Mesenchymal stem cell (in vitro differentiated cells and primary cell): ENCODE results near the gene OBSL1.

Source experiments
- DNase-seq: peaks from one replicate; pipeline ENCODE4 v3.0.0-alpha.2; 2013
- H2AFZ ChIP-seq: one replicate; pipeline ENCODE4 v1.6.1; 2013; ENCODE audit warnings: low read depth, mild to moderate bottlenecking, control low read depth, inconsistent platforms, low read length, moderate library complexity
- H2AK5ac ChIP-seq: 2 replicates; pipeline ENCODE4 v1.6.1; 2013; ENCODE audit warnings: low read length, moderate library complexity, mild to moderate bottlenecking, inconsistent platforms; ENCODE audit not compliant: severe bottlenecking
- H2BK120ac ChIP-seq: one replicate; pipeline ENCODE4 v1.6.1; 2013; ENCODE audit warnings: low read depth, mild to moderate bottlenecking, inconsistent platforms, low read length, moderate library complexity
- H2BK12ac ChIP-seq, 2 experiments: one replicate each; pipeline ENCODE4 v1.6.1; 2013; ENCODE audit warnings: inconsistent platforms in 2 of 2, low read length in 2 of 2, mild to moderate bottlenecking in 2 of 2, moderate library complexity in 2 of 2, control low read depth in 1 of 2
- H2BK15ac ChIP-seq: one replicate; pipeline ENCODE4 v1.6.1; 2013; ENCODE audit warnings: mild to moderate bottlenecking, low read depth, inconsistent platforms; ENCODE audit not compliant: poor library complexity, severe bottlenecking
- H2BK5ac ChIP-seq: 2 replicates; pipeline ENCODE4 v1.6.1; 2013; ENCODE audit warnings: low read depth, mild to moderate bottlenecking, low read length, control low read depth, inconsistent platforms; ENCODE audit not compliant: poor library complexity, severe bottlenecking
- H3K14ac ChIP-seq, 2 experiments: one replicate each; pipeline ENCODE4 v1.6.1; 2013; ENCODE audit warnings: inconsistent platforms in 2 of 2, low read length in 2 of 2, control low read depth in 1 of 2, mild to moderate bottlenecking in 1 of 2, moderate library complexity in 1 of 2
- H3K18ac ChIP-seq, 2 experiments: one replicate each; pipeline ENCODE4 v1.6.1; 2013; ENCODE audit warnings: inconsistent platforms in 2 of 2, low read length in 2 of 2, control low read depth in 1 of 2, low read depth in 1 of 2, mild to moderate bottlenecking in 1 of 2
- H3K23ac ChIP-seq, 2 experiments: one replicate each; pipeline ENCODE4 v1.6.1; 2013; ENCODE audit warnings: inconsistent platforms in 2 of 2, low read length in 2 of 2, mild to moderate bottlenecking in 2 of 2, moderate library complexity in 2 of 2, control low read depth in 1 of 2
- H3K27ac ChIP-seq: 2 replicates; pipeline ENCODE4 v1.5.1; 2013; ENCODE audit warnings: mild to moderate bottlenecking, moderate library complexity, low read length, control low read depth, inconsistent platforms; ENCODE audit not compliant: poor library complexity, severe bottlenecking
- H3K27me3 ChIP-seq, 2 experiments: 2 replicates each; pipeline versions ENCODE4 v1.6.1 to v1.7.0; 2013; ENCODE audit warnings: low read length in 2 of 2, mild to moderate bottlenecking in 2 of 2, moderate library complexity in 2 of 2, control low read depth in 1 of 2, inconsistent platforms in 1 of 2; ENCODE audit not compliant: control insufficient read depth in 1 of 2, insufficient read depth in 1 of 2
- H3K36me3 ChIP-seq, 2 experiments: 2 replicates each; pipeline versions ENCODE4 v1.6.1 to v1.7.0; 2013; ENCODE audit warnings: low read length in 2 of 2, control low read depth in 1 of 2, inconsistent platforms in 1 of 2, low read depth in 1 of 2, mild to moderate bottlenecking in 1 of 2; ENCODE audit not compliant: insufficient read depth in 2 of 2, control insufficient read depth in 1 of 2
- H3K4ac ChIP-seq, 2 experiments: one replicate each; pipeline ENCODE4 v1.6.1; 2013; ENCODE audit warnings: inconsistent platforms in 2 of 2, low read length in 2 of 2, mild to moderate bottlenecking in 2 of 2, moderate library complexity in 2 of 2, control low read depth in 1 of 2, low read depth in 1 of 2
- H3K4me1 ChIP-seq: 2 replicates; pipeline ENCODE4 v1.6.1; 2013; ENCODE audit warnings: low read depth, low read length, control low read depth; ENCODE audit not compliant: control insufficient read depth, insufficient read depth
- H3K4me2 ChIP-seq: 2 replicates; pipeline ENCODE4 v1.6.1; 2013; ENCODE audit warnings: low read length, mild to moderate bottlenecking, inconsistent platforms; ENCODE audit not compliant: poor library complexity, severe bottlenecking
- H3K4me3 ChIP-seq, 2 experiments: 2 replicates each; pipeline versions ENCODE4 v1.5.1 to v1.7.0; 2013; ENCODE audit warnings: low read length in 2 of 2, mild to moderate bottlenecking in 2 of 2, control low read depth in 1 of 2, low read depth in 1 of 2; ENCODE audit not compliant: insufficient read depth in 1 of 2
- H3K79me1 ChIP-seq: replicated peaks from 2 replicates; pipeline ENCODE4 v1.6.1; 2013; ENCODE audit warnings: mild to moderate bottlenecking, control low read depth, low read length, inconsistent platforms; ENCODE audit not compliant: poor library complexity, severe bottlenecking
- H3K9ac ChIP-seq: 2 replicates; pipeline ENCODE4 v1.7.0; 2013; ENCODE audit warnings: mild to moderate bottlenecking, low read length, moderate library complexity
- H3K9me3 ChIP-seq: 2 replicates; pipeline ENCODE4 v1.7.0; 2013; ENCODE audit warnings: mild to moderate bottlenecking, low read length; ENCODE audit not compliant: control insufficient read depth
- H4K8ac ChIP-seq: one replicate; pipeline ENCODE4 v1.6.1; 2013; ENCODE audit warnings: inconsistent platforms, mild to moderate bottlenecking, low read length, moderate library complexity
- H4K91ac ChIP-seq: one replicate; pipeline ENCODE4 v1.6.1; 2013; ENCODE audit warnings: mild to moderate bottlenecking, low read length, inconsistent platforms
- WGBS: methylation state at CpG from one replicate; pipeline ENCODE4 v1.1.7; 2013; ENCODE audit warnings: mixed read lengths; 5-methylcytosine and 5-hydroxymethylcytosine counted together

The OBSL1 gene

GRCh38 chr2:219572237-219573001, 1.1 kb upstream of the OBSL1 start, which contains the start of gene INHA:
INHA (plus strand) TSS chr2:219572310; CDS start chr2:219572375, 65 bp downstream.
- H3K4ac ChIP-seq = peak within 1 kb of the TSS; percentile 74 to 77
- no peak within 1 kb of the TSS for H3K23ac ChIP-seq
- peak within 1 kb of the TSS; percentile 71 to 88 for H3K4me3 ChIP-seq
- no peak within 1 kb of the TSS for H3K14ac ChIP-seq
- peaks cover 12% of the 10 kb centered on the region in 2 experiments for H3K36me3 ChIP-seq
- H3K9ac ChIP-seq = peak within 1 kb of the TSS; percentile 80
- no peaks in the 10 kb centered on the region for H3K9me3 ChIP-seq
- H3K27ac ChIP-seq = peak within 1 kb of the TSS; percentile 39
- peaks cover 13% of the 10 kb centered on the region for H3K79me1 ChIP-seq
- 87% methylated on average over 11 of the region's 13 CpGs for WGBS
- peak within 1 kb of the TSS; percentile 36 for H2AFZ ChIP-seq
- peak within 1 kb of the TSS; percentile 70 for H4K91ac ChIP-seq
- H3K4me1 ChIP-seq = peaks cover 25% of the 10 kb centered on the region
- peak within 1 kb of the TSS; percentile 88 for H4K8ac ChIP-seq
- H2BK12ac ChIP-seq = peak within 1 kb of the TSS; percentile 59 to 69
- peak within 1 kb of the TSS; percentile 96 for H2BK120ac ChIP-seq
- peak within 1 kb of the TSS; percentile 12 for H2BK5ac ChIP-seq
- H3K18ac ChIP-seq = peak within 1 kb of the TSS; percentile 51 to 89
- DNase-seq = no peak
- peak within 1 kb of the TSS; percentile 71 for H3K4me2 ChIP-seq
- peak within 1 kb of the TSS; percentile 55 for H2BK15ac ChIP-seq
- H2AK5ac ChIP-seq = peak within 1 kb of the TSS; percentile 39
- peaks cover 28 to 29% of the 10 kb centered on the region in 2 experiments for H3K27me3 ChIP-seq

- Histone ChIP-seq H3K9ac (peak overlapping the region; percentile 80), H2BK120ac (peak overlapping the region; percentile 69), H3K27me3 (peaks cover 13 to 16% of the 10 kb centered on the region in 2 experiments), H3K4me3 (peak overlapping the region; percentile 77 to 88), H3K18ac (peak overlapping the region; percentile 90 to 96), H3K79me1 (peaks cover 15% of the 10 kb centered on the region), H3K9me3 (no peaks in the 10 kb centered on the region), H2BK12ac (peak overlapping the region in 1 of 2 experiments; percentile 45), H3K14ac (peak overlapping the region; percentile 17 to 96), H3K4me1 (peaks cover 20% of the 10 kb centered on the region), H2AK5ac (no peak overlapping the region), H3K36me3 (peaks cover 21 to 25% of the 10 kb centered on the region in 2 experiments), H2AFZ (peak overlapping the region; percentile 83), H3K4me2 (peak overlapping the region; percentile 83), H4K8ac (peak overlapping the region; percentile 95), H4K91ac (peak overlapping the region; percentile 93), H3K27ac (no peak overlapping the region), H3K23ac (peak overlapping the region; percentile 39 to 74), H2BK15ac (peak overlapping the region; percentile 89), H2BK5ac (no peak overlapping the region), H3K4ac (peak overlapping the region; percentile 89 to 92)
- no CpG with 5 or more reads among the region's 55 CpGs for WGBS
- DNase-seq = no peak
Measured at GRCh38 chr2:219570924-219571310, 422 bp downstream of the OBSL1 start.

GRCh38 chr2:219570194-219570923, 980 bp downstream of the OBSL1 start:
- Histone ChIP-seq H2BK12ac (peak overlapping the region in 1 of 2 experiments; percentile 24), H4K8ac (peak overlapping the region; percentile 95), H2BK120ac (peak overlapping the region; percentile 69), H3K14ac (peak overlapping the region; percentile 17 to 96), H3K27ac (no peak overlapping the region), H3K36me3 (peaks cover 21 to 29% of the 10 kb centered on the region in 2 experiments), H3K4ac (peak overlapping the region; percentile 89 to 92), H2AFZ (peak overlapping the region; percentile 83), H2BK5ac (no peak overlapping the region), H3K4me3 (peak overlapping the region; percentile 77 to 88), H3K79me1 (peaks cover 15% of the 10 kb centered on the region), H3K4me2 (peak overlapping the region; percentile 83), H3K18ac (peak overlapping the region; percentile 90 to 96), H3K23ac (peak overlapping the region; percentile 39 to 84), H3K27me3 (peaks cover 8 to 10% of the 10 kb centered on the region in 2 experiments), H2BK15ac (peak overlapping the region; percentile 89), H3K9ac (peak overlapping the region; percentile 80), H3K4me1 (peaks cover 20% of the 10 kb centered on the region), H2AK5ac (no peak overlapping the region), H4K91ac (peak overlapping the region; percentile 93), H3K9me3 (no peaks in the 10 kb centered on the region)
- peak; percentile 38 for DNase-seq
- 17% methylated on average over 67 of the region's 95 CpGs for WGBS

- WGBS = 75% methylated on average over 4 of the region's 6 CpGs
- Histone ChIP-seq H2BK5ac (no peak overlapping the region), H2AFZ (no peak overlapping the region), H2BK120ac (no peak overlapping the region), H4K8ac (no peak overlapping the region), H3K4ac (no peak overlapping the region), H3K9ac (peak overlapping the region; percentile 80), H3K23ac (no peak overlapping the region), H2BK12ac (no peak overlapping the region), H3K18ac (no peak overlapping the region), H3K27me3 (peaks cover 3% of the 10 kb centered on the region in 2 experiments), H2BK15ac (no peak overlapping the region), H3K9me3 (no peaks in the 10 kb centered on the region), H3K27ac (no peak overlapping the region), H4K91ac (no peak overlapping the region), H3K14ac (no peak overlapping the region), H3K4me1 (peaks cover 20% of the 10 kb centered on the region), H3K4me2 (peak overlapping the region; percentile 83), H3K79me1 (peaks cover 15% of the 10 kb centered on the region), H3K36me3 (peaks cover 21 to 34% of the 10 kb centered on the region in 2 experiments), H2AK5ac (no peak overlapping the region), H3K4me3 (peak overlapping the region in 1 of 2 experiments; percentile 77)
- DNase-seq = no peak
Measured at GRCh38 chr2:219569635-219570034, 1.7 kb downstream of the OBSL1 start.
